Caki2 (cell line): ENCODE measurements around the gene FXYD6. TPM values are rescaled to one million over a fixed set of nuclear protein-coding genes. Genes with fewer than 3 reads are reported as not detected.

ENCODE experiments used
- DNase-seq: peaks from one replicate; pipeline ENCODE4 v3.0.0-alpha.2; 2015; ENCODE audit warnings: low read depth
- in situ Hi-C: cut with HindIII; loops from 2 replicates; pipeline ENCODE4 v1.10.0; 2016; ENCODE audit warnings: low sequenced_read_pairs, low pct_unique_long_range_greater_than_20kb, mixed read lengths
- total RNA-seq: library from RNA; depleted of rRNA; stranded (reverse); fragments of >200 nt; shearing (Covaris generic); gene quantifications from 2 replicates; pipeline ENCODE4 v1.2.3, GENCODE V29; 2014; ENCODE audit warnings: low replicate concordance

The FXYD6 gene
- total RNA-seq, 1 experiment from 2014 or later, result not detected

DNA sequence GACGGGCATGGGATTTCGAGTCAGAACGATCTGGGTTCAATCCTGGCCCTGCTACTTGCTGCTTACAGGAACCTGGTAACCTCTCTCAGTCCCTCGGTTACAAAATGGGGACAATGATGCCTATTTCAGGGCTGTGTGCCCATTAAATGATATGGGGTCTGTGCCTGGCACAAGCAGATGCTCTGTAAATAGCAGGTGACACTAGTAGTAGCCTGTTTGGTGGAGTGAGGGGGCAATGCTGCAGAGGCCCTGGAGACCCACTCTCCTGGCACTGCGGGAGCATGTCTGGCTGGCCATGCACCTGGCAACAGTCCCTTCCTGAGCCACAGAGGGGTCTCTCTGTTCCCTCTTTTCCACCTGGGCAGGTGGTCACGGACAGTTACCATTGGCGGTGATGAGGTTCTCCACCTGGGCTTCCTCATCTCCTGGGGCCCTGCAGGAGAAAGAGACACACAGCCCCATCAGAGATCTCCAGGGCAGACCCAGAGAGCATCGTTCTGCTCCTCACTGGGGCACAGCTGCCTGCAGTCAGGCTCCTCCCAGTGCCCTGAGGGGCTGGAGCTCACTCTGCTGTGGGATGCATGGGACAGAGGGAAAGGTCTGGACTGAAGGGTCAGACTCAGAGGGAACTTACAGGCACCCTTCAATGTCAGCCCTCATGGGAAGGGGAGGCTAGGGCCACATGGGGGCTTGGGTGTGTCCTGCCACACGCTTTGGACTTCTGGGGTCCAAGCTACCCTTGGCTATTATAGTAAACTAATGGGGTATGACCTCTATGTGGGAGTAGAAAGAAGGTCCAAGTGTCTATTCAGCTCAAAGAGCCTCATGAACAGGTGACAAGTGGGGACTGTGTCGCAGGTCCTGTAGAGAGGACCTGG lies 36.3 kb downstream of the FXYD6 start:
- no peak for DNase-seq
- in situ Hi-C loops, result no loop called here

DNA sequence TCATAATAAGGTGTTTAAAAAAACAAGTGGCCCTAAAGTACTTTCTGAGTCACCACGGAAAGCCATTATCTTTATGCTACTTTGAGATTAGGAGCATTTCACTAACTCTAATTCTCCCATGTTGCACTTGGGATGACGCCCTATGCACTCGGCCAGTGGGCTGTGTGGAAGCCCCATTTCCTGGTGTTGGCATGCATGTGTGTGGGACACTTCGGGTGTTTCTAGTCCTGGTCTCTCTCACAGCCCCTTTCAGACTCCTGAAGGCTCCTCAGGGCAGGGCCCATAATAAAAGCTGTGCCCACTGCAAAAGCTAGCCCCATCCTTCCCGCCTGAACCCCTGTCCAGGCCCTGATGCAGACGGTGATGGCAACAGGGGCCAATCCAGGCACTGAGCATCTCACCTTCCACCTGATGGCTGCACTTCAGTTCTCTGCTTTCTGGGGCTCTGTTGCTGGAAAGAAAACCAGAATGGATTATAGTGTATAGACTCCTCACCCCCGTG lies 37.0 kb downstream of the FXYD6 start:
- in situ Hi-C loops, result no loop called here

DNA sequence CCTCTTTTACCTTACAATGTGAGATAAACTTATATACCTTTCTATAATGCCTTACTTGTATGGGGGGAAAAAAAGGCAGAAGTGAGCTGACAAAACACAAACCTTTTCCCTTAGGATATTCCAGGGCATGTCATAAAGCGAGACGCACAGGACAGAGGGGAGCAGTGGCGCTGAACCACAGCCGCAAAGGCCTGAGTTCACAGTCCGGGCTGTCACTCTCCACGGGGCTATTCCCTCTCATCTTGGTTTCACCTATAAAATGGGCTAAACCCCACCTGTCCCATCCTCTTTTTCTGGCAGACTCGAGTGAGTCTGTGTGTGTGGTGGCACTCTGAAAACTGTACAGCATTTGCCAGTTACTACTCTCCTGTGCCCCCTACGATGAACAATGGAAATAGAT lies 37.6 kb downstream of the FXYD6 start:
- DNase-seq, result no peak
- in situ Hi-C loops, result no loop called here

More for the DNA sequence above, 37.0 kb downstream of the FXYD6 start:
- DNase-seq, result no peak

DNA sequence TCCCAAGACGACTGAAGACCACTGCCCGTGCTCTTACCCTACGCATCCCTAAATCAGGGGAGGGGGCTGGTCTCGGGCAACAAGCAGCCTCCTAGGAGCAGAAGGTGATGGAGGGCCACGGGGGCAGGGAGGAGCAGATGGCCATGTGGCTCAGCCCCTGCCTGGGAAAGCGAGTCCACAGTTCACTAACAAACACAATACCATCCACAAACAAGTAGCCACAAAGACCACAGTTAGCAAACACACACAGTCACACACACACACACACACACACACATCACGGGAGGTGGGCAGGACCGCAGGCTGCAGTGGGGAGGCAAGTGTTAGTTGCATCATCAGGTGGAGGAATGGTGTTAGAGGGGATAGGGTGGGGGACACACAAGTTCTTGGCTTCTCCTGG lies 38.7 kb downstream of the FXYD6 start:
- no peak for DNase-seq
- in situ Hi-C loops, result no loop called here

DNA sequence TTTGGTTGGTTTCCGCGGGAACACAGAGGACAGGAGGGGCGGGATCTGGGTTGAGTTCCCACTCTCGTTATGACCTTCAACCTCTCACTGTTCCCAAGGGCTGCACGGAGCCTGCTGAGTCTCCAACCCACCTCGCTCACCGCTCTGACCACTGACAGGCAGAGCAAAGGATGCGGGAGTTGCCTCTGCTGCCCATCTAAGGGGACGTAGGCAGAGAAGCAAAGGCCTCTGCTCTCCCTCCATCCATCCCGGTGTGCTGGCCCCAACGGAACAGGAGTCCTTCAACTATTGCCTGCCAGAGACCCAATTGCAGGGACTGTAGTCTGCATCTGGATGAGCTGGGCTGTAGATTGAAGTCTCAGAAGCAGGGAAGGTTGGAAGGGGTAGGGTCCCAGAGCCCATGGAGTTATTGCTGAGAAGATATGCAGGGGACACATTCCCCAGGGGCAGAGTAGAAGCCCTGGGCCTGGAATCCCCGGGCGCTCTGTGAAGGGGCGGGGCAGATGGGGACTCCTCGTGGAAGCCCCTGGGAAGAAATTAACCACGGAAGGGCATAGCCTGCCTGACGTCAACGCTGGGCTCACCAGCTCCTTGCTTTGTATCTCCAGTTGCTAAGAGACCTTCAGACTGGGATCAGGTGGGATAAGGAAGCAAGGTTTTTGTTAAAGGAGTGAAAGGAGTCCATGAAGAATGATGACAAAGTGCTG lies 39.2 kb downstream of the FXYD6 start:
- DNase-seq, result no peak
- in situ Hi-C loops, result no loop called here

DNA sequence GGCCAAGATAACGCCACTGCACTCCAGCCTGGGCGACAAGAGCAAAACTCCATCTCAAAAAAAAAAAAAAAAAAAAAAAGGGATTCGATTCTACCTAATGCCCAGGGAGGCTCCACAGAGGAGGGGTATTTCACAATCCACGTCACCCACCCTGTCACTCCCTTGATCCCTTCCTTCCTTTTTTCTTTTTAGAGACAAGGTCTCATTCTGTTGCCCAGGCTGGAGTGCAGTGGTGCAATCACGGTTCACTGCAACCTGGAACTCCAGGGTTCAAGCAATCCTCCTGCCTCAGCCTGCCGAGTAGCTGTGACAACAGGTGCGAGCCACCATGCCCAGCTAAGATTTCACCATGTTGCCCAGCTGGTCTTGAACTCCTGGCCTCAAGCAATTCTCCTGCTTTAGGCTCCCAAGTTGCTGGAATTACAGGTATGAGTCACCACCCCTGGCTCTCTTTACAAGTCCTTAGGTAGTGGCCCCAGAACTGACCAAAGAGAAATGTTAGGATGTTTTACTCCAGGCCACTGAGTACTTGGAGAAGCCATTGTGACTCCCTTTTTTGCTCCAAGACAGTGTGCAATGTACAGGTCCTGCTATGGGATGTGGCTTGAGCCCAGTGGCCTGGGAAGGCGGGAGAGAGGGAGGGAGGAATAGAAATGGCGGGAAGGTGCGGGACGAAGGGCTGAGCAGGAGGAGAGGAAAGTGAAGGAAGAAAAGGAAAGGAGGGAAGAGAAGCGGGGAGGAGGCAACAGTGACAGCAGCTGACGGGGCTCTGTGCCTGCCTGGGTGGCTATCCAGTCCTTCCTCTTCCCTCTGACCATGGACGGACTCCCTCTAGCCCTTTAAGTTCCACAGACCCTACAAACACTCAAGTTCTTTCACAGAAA lies 40.1 kb downstream of the FXYD6 start:
- DNase-seq, result no peak
- in situ Hi-C loops, result no loop called here

DNA sequence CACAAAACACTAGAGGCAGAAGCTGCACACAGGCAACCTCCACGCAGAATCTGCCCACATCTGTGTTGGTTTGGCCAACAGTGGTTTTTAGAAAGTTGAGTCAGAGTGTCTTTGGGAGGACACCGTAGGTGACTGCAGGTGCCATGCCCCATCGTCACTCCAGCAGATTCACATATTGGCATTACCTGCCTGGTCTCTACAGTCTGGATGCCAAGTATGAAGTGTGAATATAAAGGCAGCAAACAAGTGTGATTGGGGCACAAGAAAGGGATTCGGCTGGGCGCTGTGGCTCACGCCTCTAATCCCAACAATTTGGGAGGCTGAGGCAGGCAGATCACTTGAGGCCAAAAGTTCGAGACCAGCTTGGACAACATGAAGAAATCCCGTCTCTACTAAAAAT lies 40.9 kb downstream of the FXYD6 start:
- no peak for DNase-seq
- in situ Hi-C loops, result no loop called here

DNA sequence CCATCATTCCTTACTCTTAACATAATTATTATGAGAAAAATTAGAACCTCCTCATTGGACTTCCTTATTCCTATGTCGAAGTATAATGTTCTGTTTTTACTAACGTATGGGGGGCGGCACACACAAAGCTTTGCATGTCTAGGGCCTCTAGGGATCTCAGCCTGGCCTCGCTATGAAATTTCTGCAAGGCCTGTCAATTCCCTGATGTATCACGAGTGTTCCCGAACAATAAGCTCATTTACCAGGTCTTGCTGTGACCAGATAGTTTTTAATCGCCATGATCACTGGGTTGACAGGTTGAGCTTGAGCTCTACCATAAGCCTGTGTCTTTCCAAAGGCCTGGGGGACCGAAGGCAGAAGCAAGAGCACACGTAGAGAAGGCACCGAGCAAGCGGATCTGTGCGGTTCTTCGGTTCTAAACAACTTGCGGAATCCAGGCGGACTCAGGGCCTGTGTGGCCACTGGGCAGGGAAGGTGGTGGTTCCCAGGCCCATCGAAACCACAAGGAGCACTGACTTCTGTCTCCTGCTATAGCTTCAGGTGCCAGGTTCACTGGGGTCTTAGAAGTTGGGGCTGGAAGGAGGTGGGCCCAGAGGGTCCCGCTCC lies 41.5 kb downstream of the FXYD6 start:
- in situ Hi-C loops, result no loop called here
- no peak for DNase-seq

DNA sequence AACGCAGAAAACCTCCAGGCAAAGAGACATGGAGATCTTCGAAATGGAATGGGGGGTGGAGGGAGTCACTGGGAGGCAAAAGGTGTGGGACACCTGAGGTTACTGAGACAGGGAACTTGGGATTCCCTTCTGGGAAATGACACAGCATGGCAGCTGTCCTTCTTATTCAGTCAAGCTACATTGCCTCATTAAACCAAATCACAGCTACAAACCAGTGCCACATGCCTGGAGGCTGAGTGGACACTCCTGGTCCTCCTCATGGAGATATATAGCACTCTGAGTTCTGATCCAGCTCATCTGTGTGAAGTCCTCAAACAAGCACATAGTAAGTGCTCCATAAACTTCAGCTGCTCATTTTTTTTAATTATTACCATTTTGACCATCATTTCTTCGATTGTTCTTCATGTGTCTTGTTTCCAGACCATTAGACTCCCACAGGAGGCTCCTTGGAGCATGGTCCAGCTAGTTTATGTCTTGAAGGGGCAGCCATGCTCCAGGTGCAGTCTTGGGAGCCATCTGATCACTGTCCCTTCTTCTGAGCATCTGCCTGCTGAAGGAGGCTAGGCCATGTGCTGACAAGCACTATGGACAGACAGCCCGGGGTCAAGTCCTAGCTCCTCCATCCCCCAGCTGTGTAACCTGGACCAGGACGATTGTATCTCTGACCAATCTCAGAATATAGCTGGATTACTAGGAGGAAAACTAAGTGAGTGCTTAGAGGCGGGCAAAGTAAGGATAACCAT lies 42.2 kb downstream of the FXYD6 start:
- in situ Hi-C loops, result no loop called here
- DNase-seq, result no peak

DNA sequence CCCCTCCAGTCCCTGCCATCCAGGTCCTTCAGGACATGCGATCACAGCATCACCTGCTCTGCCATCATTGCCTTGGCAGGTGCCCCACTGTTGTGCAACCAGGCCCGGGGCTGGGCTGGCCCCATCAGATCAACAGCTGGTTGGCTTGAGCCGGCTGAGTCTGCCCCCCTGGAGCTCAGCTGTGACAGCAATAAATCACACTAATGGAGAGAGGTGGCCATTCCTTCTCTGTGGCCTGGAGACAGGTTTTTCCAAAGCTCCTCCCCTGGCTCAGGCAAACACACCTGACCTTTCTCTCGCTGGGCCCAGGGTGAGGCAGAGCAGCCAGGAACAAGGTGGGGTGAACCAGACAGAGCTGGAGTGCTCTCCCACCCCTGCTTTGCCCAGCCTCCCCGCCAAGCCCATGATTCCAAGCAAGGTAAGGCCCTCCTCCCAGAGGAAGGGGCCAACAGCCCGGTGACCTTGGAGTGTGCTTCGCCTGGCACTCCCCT lies 43.0 kb downstream of the FXYD6 start:
- in situ Hi-C loops, result no loop called here
- DNase-seq, result peak; percentile 31

DNA sequence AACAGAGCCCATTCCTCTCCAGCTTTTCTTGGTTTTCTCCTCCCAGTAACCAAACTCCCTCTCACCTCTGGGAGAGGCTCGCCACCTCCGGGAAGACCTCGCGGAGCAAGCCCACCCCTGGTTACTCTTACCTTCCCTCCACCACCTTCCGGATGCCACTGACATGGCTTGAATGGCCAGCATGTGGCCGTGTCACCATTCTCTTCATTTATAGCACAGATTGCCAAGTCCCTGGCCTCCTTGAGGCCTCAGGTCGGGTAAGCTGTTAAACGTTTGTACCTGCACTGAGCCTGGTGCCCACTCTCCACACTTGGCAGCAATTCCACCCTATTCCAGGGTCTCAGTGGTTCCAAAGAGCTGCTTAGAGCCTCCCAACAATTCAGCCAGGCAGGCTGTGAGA lies 43.9 kb downstream of the FXYD6 start:
- no peak for DNase-seq
- in situ Hi-C loops, result no loop called here

DNA sequence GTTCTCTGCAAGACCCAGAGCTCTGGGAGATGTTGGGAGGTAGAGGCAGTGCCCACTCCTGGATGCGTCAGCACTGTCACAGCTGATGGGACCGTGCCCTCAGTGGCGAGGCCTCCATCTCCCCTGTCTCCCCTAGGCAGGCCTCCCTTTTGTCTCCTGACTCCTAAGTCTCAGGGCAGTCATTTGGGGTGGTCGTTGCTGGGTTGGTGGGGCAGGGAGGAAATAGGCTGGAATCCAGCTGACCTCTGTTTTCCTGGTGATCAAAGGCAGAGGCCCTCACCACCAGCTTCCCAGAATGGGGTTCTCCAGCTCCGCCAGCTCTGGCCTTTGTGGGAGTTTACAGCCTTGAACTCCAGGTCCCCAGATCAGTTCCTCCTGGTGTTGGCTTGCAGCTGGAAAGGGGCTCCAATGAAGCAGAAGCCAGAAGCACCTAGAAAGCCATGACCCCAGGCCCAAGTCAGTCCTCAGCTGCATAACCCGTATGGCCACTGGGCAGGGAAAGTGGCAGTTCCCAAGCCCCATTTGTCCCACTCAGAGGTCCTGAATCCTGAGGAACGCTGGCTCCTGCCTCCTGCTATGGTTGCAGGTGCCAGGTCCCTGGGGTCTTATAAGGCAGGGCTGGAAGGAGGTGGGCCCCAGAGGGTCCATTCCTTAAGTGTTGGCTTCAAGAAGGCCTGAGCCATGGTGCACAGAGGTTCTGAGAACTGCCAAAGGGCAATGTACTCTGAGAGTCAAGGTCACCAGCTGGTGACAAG lies 44.6 kb downstream of the FXYD6 start:
- in situ Hi-C loops, result no loop called here
- no peak for DNase-seq

DNA sequence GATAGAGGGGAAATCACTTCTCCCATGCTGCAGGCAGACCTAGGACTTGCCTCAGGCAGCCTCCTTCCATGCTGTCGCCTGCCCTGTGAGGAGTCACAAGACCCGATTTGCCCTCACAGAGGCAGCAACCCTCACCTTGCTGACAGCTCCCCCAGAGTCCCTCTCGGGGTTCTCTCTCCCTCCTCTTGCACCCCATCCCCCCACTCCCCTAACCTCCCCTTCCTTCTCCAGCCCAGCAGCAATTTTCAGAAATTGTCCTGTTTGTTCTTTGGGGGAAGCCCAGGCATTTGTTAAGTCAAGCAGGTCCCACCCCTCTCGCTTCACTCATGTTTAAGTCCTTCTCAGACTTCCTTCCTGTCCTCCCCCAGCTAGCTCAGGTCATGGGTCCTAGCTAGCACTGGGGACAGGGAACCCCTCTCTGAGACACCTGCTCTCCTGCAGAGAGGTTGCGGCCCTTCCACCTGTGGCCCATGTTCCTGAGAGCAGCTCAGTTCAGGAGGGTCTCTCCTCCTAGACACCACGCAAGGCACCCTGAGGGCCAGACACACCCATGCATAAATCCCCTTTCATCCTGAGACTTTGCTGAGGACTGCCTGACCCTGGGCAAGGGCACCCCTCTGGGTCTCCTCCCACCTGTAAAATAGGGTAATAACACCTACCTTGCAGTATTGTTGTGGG lies 45.6 kb downstream of the FXYD6 start:
- in situ Hi-C loops, result no loop called here
- no peak for DNase-seq

DNA sequence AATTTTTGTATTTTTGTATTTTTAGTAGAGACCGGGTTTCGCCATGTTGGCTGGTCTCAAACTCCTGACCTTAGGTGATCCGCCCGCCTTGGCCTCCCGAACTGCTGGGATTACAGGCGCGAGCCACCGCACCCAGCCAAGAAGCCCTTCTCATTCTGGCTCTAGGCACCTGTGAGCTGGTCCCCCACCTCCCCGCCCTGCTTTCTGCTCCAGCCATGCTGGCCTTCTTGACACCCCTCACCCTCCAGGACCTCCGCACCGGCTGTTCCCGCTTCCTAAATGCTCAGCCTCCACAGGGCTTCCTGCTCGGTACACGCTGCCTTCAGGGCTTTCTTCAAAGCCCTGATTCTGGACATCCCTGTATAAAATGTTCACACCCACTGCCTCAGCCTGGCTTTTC lies 46.4 kb downstream of the FXYD6 start:
- in situ Hi-C loops, result no loop called here
- DNase-seq, result no peak

DNA sequence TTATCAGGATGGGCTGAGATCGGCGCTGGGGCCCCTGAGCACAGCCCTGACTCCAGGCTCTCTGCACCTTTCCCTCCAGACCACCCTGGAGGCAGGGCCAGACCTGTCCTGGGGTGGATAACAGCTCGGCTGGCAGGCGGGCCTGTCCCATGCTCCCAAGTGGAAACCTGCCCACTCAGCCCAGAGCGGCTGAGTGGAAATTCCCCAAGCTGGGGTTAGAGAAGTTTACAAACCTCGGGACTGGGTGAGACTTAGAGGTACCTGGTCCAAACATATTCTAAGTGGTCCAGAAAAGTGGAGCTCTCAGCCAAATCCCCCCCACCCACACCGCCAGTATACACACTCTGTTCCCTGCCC lies 47.1 kb downstream of the FXYD6 start:
- no peak for DNase-seq
- in situ Hi-C loops, result no loop called here

DNA sequence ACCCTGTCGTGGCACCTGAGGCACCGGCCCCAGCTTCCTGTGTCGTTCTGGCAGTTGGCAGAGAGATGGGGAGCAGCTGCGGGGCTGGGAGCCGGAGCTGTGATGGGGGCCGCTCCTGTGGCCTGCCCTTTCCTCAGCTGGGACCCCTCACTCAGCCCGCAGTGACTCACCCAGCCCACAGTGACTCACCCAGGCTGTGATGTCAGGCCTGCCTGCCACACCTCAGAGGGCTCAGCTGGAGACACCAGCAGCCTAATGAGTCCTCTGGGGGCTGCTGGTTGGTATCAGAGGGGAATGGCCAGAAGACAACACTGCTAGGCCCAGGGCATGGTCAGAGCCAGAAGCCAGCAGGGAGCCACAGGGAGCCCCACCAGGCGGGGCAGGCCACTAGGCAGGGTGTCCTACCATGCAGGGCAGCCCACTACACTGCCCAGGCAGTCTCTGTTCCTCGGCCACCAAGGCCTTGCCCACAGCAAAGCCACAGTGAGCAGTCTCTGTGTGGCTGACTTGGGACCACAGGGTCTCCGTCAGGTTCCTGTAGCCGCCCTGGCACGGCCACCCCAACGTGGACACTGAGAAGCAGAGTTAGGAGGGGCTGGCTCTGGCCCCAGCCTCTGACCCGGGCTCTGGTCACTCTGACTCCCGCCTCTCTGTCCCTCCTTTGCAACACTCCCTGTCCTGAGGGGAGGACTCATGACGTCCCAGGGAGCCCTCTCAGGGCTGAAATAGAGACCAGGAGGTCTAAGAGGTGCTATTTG lies 47.7 kb downstream of the FXYD6 start:
- in situ Hi-C loops, result no loop called here

More for the DNA sequence above, 47.7 kb downstream of the FXYD6 start:
- peak; percentile 78 for DNase-seq
